GM12874 (cell line): ENCODE results near the gene RAB11FIP3.

ENCODE experiments used
- TF ChIP-seq, protein P1 (sequence below): IDR thresholded peaks from 2 replicates; pipeline ENCODE4 v1.5.1; 2011; ENCODE audit warnings: low read depth, mild to moderate bottlenecking, control low read depth, low read length, moderate library complexity; ENCODE audit not compliant: insufficient read depth

Gene RAB11FIP3

DNA sequence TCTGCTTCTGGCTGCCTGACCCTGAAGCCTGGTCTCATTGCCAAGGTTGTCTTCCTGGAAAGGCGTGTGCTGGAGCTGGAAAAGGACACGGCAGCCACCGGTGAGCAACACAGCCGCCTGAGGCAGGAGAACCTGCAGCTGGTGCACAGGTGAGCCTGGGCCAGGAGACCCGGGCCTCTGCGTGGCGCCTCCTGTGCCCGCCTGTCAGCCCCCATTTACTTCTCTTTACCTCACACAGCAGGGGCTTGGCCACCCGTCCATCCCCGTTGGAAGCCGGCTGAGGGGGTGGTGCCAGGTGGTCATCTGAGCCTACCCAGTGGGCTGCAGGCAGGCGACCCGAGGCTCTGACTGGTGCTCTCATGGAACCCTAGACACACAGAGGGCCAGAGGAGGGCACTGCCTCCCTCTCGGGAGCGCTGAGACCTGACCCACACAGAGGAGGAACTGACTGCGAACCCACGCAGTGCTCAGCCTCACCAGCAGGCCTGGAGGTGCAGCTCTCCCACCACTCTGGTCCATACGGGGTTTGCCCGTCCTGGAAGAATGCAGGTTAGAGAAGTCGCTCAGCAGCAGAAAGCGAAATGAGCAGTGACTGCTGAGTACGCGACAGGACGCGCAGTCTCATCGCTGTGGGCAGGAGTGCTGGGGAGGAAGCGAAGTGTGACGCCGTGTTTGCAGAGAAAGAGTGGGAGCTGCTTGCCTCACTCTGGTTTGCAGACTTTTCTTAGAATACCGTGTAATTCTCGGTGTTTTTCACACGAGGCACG is 80.2 kb downstream of the RAB11FIP3 start:
- TF ChIP-seq, protein P1, sequence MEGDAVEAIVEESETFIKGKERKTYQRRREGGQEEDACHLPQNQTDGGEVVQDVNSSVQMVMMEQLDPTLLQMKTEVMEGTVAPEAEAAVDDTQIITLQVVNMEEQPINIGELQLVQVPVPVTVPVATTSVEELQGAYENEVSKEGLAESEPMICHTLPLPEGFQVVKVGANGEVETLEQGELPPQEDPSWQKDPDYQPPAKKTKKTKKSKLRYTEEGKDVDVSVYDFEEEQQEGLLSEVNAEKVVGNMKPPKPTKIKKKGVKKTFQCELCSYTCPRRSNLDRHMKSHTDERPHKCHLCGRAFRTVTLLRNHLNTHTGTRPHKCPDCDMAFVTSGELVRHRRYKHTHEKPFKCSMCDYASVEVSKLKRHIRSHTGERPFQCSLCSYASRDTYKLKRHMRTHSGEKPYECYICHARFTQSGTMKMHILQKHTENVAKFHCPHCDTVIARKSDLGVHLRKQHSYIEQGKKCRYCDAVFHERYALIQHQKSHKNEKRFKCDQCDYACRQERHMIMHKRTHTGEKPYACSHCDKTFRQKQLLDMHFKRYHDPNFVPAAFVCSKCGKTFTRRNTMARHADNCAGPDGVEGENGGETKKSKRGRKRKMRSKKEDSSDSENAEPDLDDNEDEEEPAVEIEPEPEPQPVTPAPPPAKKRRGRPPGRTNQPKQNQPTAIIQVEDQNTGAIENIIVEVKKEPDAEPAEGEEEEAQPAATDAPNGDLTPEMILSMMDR, result no peak

DNA sequence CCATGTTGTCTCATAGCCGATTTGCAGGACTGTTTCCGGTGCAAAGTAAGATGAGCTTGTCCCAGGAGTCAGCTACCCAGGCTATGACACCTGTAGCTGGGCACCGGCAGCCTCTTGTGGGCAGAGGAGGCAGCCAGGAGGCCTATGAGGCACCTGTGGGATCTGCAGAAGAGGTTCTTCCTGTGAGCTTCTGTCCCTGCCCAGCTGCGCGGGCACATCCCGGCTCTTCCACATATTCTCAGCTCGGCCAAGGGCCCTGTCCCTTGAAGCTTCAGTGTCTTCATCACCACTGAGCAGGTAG is 80.7 kb downstream of the RAB11FIP3 start:
- TF ChIP-seq, protein P1, result no peak

DNA sequence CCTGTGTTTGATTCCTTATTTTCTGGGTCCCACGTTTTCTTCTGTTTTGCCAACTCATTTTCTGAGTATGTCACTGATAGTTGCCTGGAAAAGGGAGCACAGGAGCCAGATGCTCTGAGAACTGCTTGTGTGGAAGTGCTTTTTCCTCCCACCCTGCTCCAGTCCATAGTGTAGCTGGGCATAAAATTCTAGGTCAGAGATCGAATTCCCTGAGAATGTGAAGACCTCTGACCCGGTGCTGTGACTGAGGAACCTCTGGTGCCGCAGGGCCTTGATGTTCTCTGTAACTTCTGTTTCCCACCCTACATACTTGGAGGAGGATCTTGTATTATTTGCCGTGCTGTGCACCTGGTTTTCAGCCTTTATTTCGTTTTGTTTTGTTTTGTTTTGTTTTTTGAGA is 82.5 kb downstream of the RAB11FIP3 start:
- TF ChIP-seq, protein P1, result no peak

DNA sequence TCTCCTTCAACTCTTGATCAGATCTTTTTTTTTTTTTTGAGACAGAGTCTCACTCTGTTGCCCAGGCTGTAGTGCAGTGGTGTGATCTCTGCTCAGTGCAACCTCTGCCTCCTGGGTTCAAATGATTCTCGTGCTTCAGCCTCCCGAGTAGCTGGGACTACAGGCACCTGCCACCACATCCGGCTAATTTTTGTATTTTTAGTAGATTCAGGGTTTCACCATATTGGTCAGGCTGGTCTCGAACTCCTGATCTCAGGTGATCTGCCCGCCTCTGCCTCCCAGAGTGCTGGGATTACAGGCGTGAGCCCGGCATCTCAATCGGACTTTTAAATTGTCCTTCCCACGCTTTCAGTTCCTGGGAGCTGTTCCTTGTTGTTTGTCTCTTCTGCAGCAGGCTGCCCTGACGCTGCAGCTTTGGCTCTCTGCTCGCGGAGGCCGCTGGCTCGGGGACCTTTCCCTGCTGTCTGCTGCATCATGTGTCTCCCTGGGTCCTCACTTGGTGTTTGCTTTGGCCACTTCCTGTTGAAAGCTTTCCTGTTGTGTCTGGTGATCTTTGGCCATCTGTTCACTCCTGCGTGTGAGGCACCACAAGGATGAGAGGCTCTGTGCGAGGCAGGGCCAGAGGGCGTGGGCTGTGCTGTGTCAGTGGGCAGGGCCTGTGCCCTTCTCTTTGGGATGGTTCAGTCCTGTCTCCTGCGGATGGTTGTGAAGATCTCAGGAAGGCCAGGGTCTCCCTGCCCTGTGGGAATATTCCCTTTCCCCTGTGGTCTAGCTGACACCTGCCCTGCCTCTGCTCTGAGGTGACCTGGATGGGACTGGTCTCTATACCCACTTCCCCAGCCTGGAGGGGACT is 83.7 kb downstream of the RAB11FIP3 start:
- TF ChIP-seq, protein P1, result no peak

DNA sequence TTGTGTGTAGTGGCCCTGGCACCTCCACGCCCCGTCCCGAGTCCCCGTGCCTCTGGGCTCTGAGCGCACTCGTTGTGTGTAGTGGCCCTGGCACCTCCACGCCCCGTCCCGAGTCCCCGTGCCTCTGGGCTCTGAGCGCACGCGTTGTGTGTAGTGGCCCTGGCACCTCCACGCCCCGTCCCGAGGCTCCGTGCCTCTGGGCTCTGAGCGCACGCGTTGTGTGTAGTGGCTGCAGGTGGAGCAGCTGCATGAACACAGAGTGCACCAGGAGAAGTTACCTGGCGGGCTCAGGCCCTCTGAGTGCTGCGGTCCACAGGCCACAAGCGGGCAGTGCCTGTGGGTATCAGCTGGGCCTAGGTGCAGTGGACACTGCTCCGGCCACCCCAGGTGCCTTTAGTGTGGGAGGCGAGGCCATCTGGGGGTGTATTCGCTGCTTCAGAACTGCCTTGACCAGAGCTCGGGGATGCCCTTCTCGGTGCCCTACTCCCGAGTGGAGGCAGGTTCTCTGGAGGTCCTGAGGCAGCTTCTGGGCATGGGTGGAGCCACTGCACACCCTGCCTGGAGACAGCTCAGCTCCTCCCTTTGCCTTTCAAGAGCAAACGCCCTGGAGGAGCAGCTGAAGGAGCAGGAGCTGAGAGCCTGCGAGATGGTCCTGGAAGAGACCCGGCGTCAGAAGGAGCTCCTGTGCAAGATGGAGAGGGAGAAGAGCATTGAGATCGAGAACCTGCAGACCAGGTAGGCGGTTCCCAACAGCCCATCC is 84.8 kb downstream of the RAB11FIP3 start:
- TF ChIP-seq, protein P1, result no peak

DNA sequence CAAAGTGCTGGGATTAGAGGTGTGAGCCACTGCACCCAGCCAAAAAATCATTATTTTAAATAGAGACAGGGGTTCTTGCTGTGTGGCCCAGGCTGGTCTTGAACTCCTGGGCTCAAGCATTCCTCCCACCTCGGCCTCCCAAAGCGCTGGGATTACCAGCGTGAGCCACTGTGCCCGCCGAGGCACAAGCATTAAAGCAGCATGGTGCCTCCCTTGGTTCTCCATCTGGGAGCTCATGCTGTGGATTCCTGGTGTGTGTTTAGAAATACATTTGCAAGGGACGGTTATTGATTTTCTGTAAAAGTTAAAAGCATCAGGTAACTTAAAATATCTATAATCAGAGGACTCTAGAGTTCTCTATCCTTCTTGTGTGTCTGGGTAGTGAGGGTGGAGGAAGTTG is 87.4 kb downstream of the RAB11FIP3 start:
- TF ChIP-seq, protein P1, result no peak

DNA sequence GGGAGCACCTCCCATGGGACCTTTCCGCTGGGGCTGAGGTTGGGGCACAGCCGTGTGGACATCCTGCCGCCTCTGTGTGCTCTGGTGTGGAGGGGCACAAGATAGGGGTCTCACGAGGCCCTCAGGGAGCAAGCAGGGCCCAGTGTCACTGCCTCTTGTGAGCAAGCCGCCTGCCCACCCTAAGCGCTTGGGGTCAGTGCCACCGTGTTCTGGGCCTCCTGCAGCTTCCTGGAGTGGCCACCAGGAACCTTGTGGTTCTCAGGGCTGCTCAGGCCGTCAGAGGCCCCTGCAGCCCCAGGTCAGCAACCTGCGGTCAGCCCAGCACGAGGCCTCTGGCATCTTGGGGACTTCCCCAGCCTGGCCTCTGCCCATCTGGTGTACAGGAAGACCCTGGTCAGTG is 88.5 kb downstream of the RAB11FIP3 start:
- TF ChIP-seq, protein P1, result no peak
